Ramos (cell line): ENCODE measurements around the gene MCRIP1.

Source experiments
- in situ Hi-C: fragments of 300-500 bp; cut with MboI; formaldehyde crosslinking; loops from one replicate; pipeline ENCODE4 v1.14.3; 2022; ENCODE audit warnings: low sequenced_read_pairs; ENCODE audit not compliant: unreplicated experiment

MCRIP1 gene

GRCh38 chr17:81807210-81807719 is 25.8 kb downstream of the MCRIP1 start:
- in situ Hi-C loops: no loop called here

GRCh38 chr17:81806461-81807209 is 26.5 kb downstream of the MCRIP1 start:
- in situ Hi-C loops: no loop called here

- in situ Hi-C loops: no loop called here
These were observed 27.2 kb downstream of the MCRIP1 start for GRCh38 chr17:81805707-81806460.

- in situ Hi-C loops: no loop called here
These were observed 28.3 kb downstream of the MCRIP1 start for GRCh38 chr17:81804559-81805399.

GRCh38 chr17:81803728-81804558 is 29.1 kb downstream of the MCRIP1 start, which contains the start of gene GCGR:
GCGR (plus strand) TSS chr17:81804150; CDS start chr17:81809019, 4,869 bp downstream.
- in situ Hi-C loops: no loop called here

GRCh38 chr17:81802856-81803643 is 30.0 kb downstream of the MCRIP1 start:
- in situ Hi-C loops: no loop called here

- in situ Hi-C loops: no loop called here
These were observed 30.9 kb downstream of the MCRIP1 start for GRCh38 chr17:81802048-81802758.

GRCh38 chr17:81801327-81801726 is 31.8 kb downstream of the MCRIP1 start:
- in situ Hi-C loops: no loop called here

GRCh38 chr17:81794509-81794908 is 38.6 kb downstream of the MCRIP1 start:
- in situ Hi-C loops: no loop called here

- in situ Hi-C loops: no loop called here
These were observed 39.0 kb downstream of the MCRIP1 start for GRCh38 chr17:81794074-81794476.

GRCh38 chr17:81792675-81793615 is 40.1 kb downstream of the MCRIP1 start:
- in situ Hi-C loops: no loop called here
